Measurements from ENCODE around the gene EFCAB14.

Gene EFCAB14

GRCh38 chr1:46719689-46720088, 775 bp upstream of the EFCAB14 start:
- no peak for DNase-seq
- no peaks in the 10 kb centered on the region for H3K4me1 ChIP-seq
- no peak for TF ChIP-seq CTCF (IDR thresholded peaks at IDR 0.05; ENCODE audit: low read depth, low read length)
- no peaks in the 10 kb centered on the region for H3K27me3 ChIP-seq
- no peaks in the 10 kb centered on the region for H3K36me3 ChIP-seq
- peak overlapping the region; percentile 64 for H3K4me3 ChIP-seq (ENCODE audit: low read depth, low read length)
- H3K9me3 ChIP-seq, result no peaks in the 10 kb centered on the region

- DNase-seq, result no peak
- no peak for TF ChIP-seq CTCF (IDR thresholded peaks at IDR 0.05; ENCODE audit: low read depth, low read length)
- H3K9me3 ChIP-seq, result no peaks in the 10 kb centered on the region
- H3K36me3 ChIP-seq, result no peaks in the 10 kb centered on the region
- H3K27me3 ChIP-seq, result no peaks in the 10 kb centered on the region
- H3K4me3 ChIP-seq (ENCODE audit: low read depth, low read length), result peak overlapping the region; percentile 64
- H3K4me1 ChIP-seq, result no peaks in the 10 kb centered on the region
Observed at GRCh38 chr1:46718340-46718726, 581 bp downstream of the EFCAB14 start.

- Histone ChIP-seq H3K27me3 (no peaks in the 10 kb centered on the region), H3K4me1 (no peaks in the 10 kb centered on the region), H3K4me3 (ENCODE audit: low read depth, low read length) (peak overlapping the region; percentile 64), H3K36me3 (no peaks in the 10 kb centered on the region), H3K9me3 (no peaks in the 10 kb centered on the region)
- no peak for DNase-seq
- no peak for TF ChIP-seq CTCF (IDR thresholded peaks at IDR 0.05; ENCODE audit: low read depth, low read length)
Observed at GRCh38 chr1:46717654-46718053, 1.3 kb downstream of the EFCAB14 start.

- no peak for TF ChIP-seq CTCF (IDR thresholded peaks at IDR 0.05; ENCODE audit: low read depth, low read length)
- H3K27me3 ChIP-seq, result no peaks in the 10 kb centered on the region
- H3K36me3 ChIP-seq, result no peaks in the 10 kb centered on the region
Observed at GRCh38 chr1:46714976-46715375, 3.9 kb downstream of the EFCAB14 start.

GRCh38 chr1:46708121-46708520, 10.8 kb downstream of the EFCAB14 start:
- Histone ChIP-seq H3K9me3 (no peaks in the 10 kb centered on the region), H3K4me3 (ENCODE audit: low read depth, low read length) (no peak overlapping the region), H3K27me3 (no peaks in the 10 kb centered on the region), H3K4me1 (no peaks in the 10 kb centered on the region), H3K36me3 (peaks cover 9% of the 10 kb centered on the region)
- TF ChIP-seq CTCF (IDR thresholded peaks at IDR 0.05; ENCODE audit: low read depth, low read length), result no peak
- no peak for DNase-seq

More at GRCh38 chr1:46714976-46715375, 3.9 kb downstream of the EFCAB14 start:
- H3K4me3 ChIP-seq (ENCODE audit: low read depth, low read length), result no peak overlapping the region
- no peaks in the 10 kb centered on the region for H3K9me3 ChIP-seq
- no peak for DNase-seq
- no peaks in the 10 kb centered on the region for H3K4me1 ChIP-seq

GRCh38 chr1:46705408-46705807, 13.5 kb downstream of the EFCAB14 start:
- H3K4me1 ChIP-seq, result no peaks in the 10 kb centered on the region
- H3K36me3 ChIP-seq, result peaks cover 9% of the 10 kb centered on the region
- H3K9me3 ChIP-seq, result no peaks in the 10 kb centered on the region
- H3K4me3 ChIP-seq (ENCODE audit: low read depth, low read length), result no peak overlapping the region
- no peaks in the 10 kb centered on the region for H3K27me3 ChIP-seq
- no peak for TF ChIP-seq CTCF (IDR thresholded peaks at IDR 0.05; ENCODE audit: low read depth, low read length)
- no peak for DNase-seq

Measured in BE2C (cell line).